ENCODE measurements around the gene GFI1B. TPM values are rescaled to one million over a fixed set of nuclear protein-coding genes. Genes with fewer than 3 reads are reported as not detected.

Gene GFI1B
- total and polyA plus RNA-seq, 2 of the 4 experiments (the other 2 are of a cell fraction) = 0.02 TPM; not detected in 1

DNA sequence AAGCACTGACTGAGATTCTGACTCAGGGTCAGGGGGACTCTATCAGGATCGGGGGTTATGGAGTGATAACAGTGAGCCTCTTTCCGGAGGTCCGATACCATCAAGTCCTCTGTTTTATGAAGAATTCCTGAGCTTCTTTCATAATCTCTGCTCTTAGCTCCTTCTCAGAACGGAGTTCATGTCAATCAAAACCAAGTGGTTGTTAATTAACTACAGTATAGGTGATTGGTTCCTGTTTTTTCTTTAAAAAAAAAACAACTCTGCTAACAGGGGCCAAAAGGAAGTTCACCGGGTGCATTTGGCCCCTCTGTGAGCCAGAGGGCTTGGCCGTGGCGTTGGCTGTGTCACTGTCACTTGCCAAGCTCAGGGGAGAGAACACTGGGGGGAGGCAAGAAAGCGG lies 4.0 kb downstream of the GFI1B start:
- Histone ChIP-seq H3K4ac (ENCODE audit: low read depth, low read length) (no peak overlapping the region), H3K4me2 (ENCODE audit: low read depth, low read length) (no peak overlapping the region), H3K36me3 (ENCODE audit: control insufficient read depth, insufficient read depth, low read length) (no peaks in the 10 kb centered on the region), H3K23ac (ENCODE audit: low read depth, low read length) (no peak overlapping the region), H3K14ac (replicated peaks; ENCODE audit: low read depth, low read length) (no peak overlapping the region), H2BK15ac (ENCODE audit: low read depth, low read length) (no peak overlapping the region), H3K4me3 (ENCODE audit: insufficient read depth, low read depth, low read length) (no peak overlapping the region), H2AK9ac (replicated peaks; ENCODE audit: low read depth, low read length, poor library complexity) (no peak overlapping the region), H3K18ac (ENCODE audit: low read depth, low read length) (no peak overlapping the region), H4K91ac (ENCODE audit: insufficient read depth, low read depth, low read length) (no peak overlapping the region), H2AFZ (replicated peaks; ENCODE audit: low read length, poor library complexity) (no peak overlapping the region), H2AK5ac (ENCODE audit: low read depth, low read length) (no peak overlapping the region), H3K27ac (ENCODE audit: insufficient read depth, low read length) (no peak overlapping the region), H3K79me1 (ENCODE audit: low read depth in 1 of 2, low read length in 2 of 2) (no peaks in the 10 kb centered on the region), H2BK20ac (ENCODE audit: low read depth, low read length) (no peak overlapping the region), H2BK5ac (ENCODE audit: low read depth, low read length, poor library complexity, severe bottlenecking) (no peak overlapping the region), H3K4me1 (ENCODE audit: control insufficient read depth, insufficient read depth, low read length) (no peaks in the 10 kb centered on the region), H4K20me1 (ENCODE audit: insufficient read depth, low read length) (no peaks in the 10 kb centered on the region), H3K9me1 (ENCODE audit: insufficient read depth, low read length) (no peaks in the 10 kb centered on the region), H2BK120ac (ENCODE audit: low read depth, low read length) (no peak overlapping the region), H3K9ac (ENCODE audit: low read depth, low read length) (no peak overlapping the region), H4K5ac (ENCODE audit: low read depth, low read length) (no peak overlapping the region), H4K8ac (ENCODE audit: low read depth in 2 of 2, low read length in 2 of 2) (no peak overlapping the region), H3K56ac (ENCODE audit: extremely low read depth, insufficient read depth, low read length) (no peak overlapping the region), H3K27me3 (ENCODE audit: control insufficient read depth, insufficient read depth, low read length) (peaks cover 81% of the 10 kb centered on the region), H3K9me3 (ENCODE audit: control insufficient read depth, insufficient read depth, low read length) (no peaks in the 10 kb centered on the region)
- ChIA-PET POLR2A (ENCODE audit: unreplicated experiment) (no interaction called here), CTCF (no interaction called here)
- intact Hi-C loops (cut with micrococcal nuclease) = no loop called here
- TF ChIP-seq BHLHE40 (IDR thresholded peaks at IDR 0.05; ENCODE audit: low read depth, low read length) (no peak), RAD21 (IDR thresholded peaks at IDR 0.05; ENCODE audit: low read length) (no peak), MAZ (IDR thresholded peaks at IDR 0.05; ENCODE audit: borderline replicate concordance, low read depth, low read length) (no peak), SMC3 (IDR thresholded peaks at IDR 0.05; ENCODE audit: low read depth, low read length) (no peak), CTCF (conservative IDR thresholded peaks at IDR 0.05; ENCODE audit: low read depth, low read length) (no peak), ELK1 (IDR thresholded peaks at IDR 0.05; ENCODE audit: borderline replicate concordance, low read depth, low read length) (no peak), RFX5 (IDR thresholded peaks at IDR 0.05; ENCODE audit: low read depth, low read length) (no peak), CHD1 (IDR thresholded peaks at IDR 0.05; ENCODE audit: low read depth, low read length) (no peak), NFE2L2 (IDR thresholded peaks at IDR 0.05; ENCODE audit: low read depth, low read length) (no peak)
- TF ChIP-seq, protein P1, sequence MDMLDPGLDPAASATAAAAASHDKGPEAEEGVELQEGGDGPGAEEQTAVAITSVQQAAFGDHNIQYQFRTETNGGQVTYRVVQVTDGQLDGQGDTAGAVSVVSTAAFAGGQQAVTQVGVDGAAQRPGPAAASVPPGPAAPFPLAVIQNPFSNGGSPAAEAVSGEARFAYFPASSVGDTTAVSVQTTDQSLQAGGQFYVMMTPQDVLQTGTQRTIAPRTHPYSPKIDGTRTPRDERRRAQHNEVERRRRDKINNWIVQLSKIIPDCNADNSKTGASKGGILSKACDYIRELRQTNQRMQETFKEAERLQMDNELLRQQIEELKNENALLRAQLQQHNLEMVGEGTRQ (IDR thresholded peaks at IDR 0.05; ENCODE audit: low read depth, low read length) = no peak
- ATAC-seq (ENCODE audit: low read depth) (no peak), DNase-seq (no peak)
- no TSS peak for BruUV-seq (replicated peaks)
- dilution Hi-C loops (cut with HindIII; ENCODE audit: low sequenced_read_pairs, unreplicated experiment) = no loop called here
- in situ Hi-C loops (cut with MboI; ENCODE audit: low sequenced_read_pairs) = no loop called here
- 80% methylated on average over 1 of the region's 8 CpGs; no CpG with 5 or more reads in 1 of the 2 experiments for WGBS, 2 experiments (ENCODE audit: extremely low coverage in 2 of 2, insufficient read length in 1 of 2)

Measured in IMR-90 (cell line).